Hepatocyte (in vitro differentiated cells): ENCODE results near the gene CPNE2. TPM values are rescaled to one million over a fixed set of nuclear protein-coding genes. Genes with fewer than 3 reads are reported as not detected.

Source experiments
- DNase-seq: peaks from one replicate; pipeline ENCODE4 v3.0.0-alpha.2; 2016; ENCODE audit warnings: low spot score
- H2AFZ ChIP-seq: fragments of 200-600 bp; sonication (generic); 2 replicates; pipeline ENCODE4 v1.6.0; 2016; ENCODE audit warnings: antibody characterized with exemption, mild to moderate bottlenecking
- H3K27ac ChIP-seq: fragments of 200-600 bp; sonication (generic); 2 replicates; pipeline ENCODE4 v1.5.1; 2016; ENCODE audit warnings: mild to moderate bottlenecking
- H3K27me3 ChIP-seq: fragments of 200-600 bp; sonication (generic); 2 replicates; pipeline ENCODE4 v1.6.1; 2016
- H3K36me3 ChIP-seq: fragments of 200-600 bp; sonication (generic); replicated peaks from 2 replicates; pipeline ENCODE4 v1.5.1; 2016; ENCODE audit warnings: low read depth; ENCODE audit not compliant: insufficient read depth
- H3K4me1 ChIP-seq: fragments of 200-600 bp; sonication (generic); 2 replicates; pipeline ENCODE4 v1.5.1; 2016; ENCODE audit warnings: mild to moderate bottlenecking, moderate library complexity; ENCODE audit not compliant: insufficient read depth
- H3K4me2 ChIP-seq: fragments of 200-600 bp; sonication (generic); 2 replicates; pipeline ENCODE4 v1.6.0; 2016
- H3K4me3 ChIP-seq: fragments of 200-600 bp; sonication (generic); 2 replicates; pipeline ENCODE4 v1.5.1; 2016; ENCODE audit warnings: mild to moderate bottlenecking
- H3K79me2 ChIP-seq: fragments of 200-600 bp; sonication (generic); 2 replicates; pipeline ENCODE4 v1.6.0; 2017; ENCODE audit warnings: mild to moderate bottlenecking
- H3K9me2 ChIP-seq: fragments of 200-600 bp; sonication (generic); replicated peaks from 2 replicates; pipeline ENCODE4 v1.6.0; 2017; ENCODE audit warnings: mild to moderate bottlenecking; ENCODE audit not compliant: insufficient read depth
- H3K9me3 ChIP-seq: fragments of 200-600 bp; sonication (generic); 2 replicates; pipeline ENCODE4 v1.5.1; 2016; ENCODE audit warnings: low read depth, mild to moderate bottlenecking
- H4K20me1 ChIP-seq: fragments of 200-600 bp; sonication (generic); 2 replicates; pipeline ENCODE4 v1.6.0; 2016; ENCODE audit warnings: mild to moderate bottlenecking; ENCODE audit not compliant: insufficient read depth, poor library complexity, severe bottlenecking
- EZH2 ChIP-seq: fragments of 200-600 bp; sonication (generic); IDR thresholded peaks from 2 replicates; pipeline ENCODE4 v1.6.1; 2016; ENCODE audit warnings: antibody characterized with exemption, mild to moderate bottlenecking, borderline replicate concordance
- EZH2phosphoT487 ChIP-seq: fragments of 200-600 bp; sonication (generic); IDR thresholded peaks from one replicate; pipeline ENCODE4 v1.6.1; 2018; ENCODE audit warnings: antibody characterized with exemption, mild to moderate bottlenecking, low read depth, moderate library complexity; ENCODE audit not compliant: unreplicated experiment, severe bottlenecking
- WGBS: methylation state at CpG from one replicate; pipeline ENCODE4 v1.1.6; 2016; ENCODE audit warnings: low lambda C conversion rate; ENCODE audit errors: missing lambda C conversion rate; 5-methylcytosine and 5-hydroxymethylcytosine counted together
- polyA plus RNA-seq: library from polyadenylated mRNA; unstranded; fragments of >200 nt; fragmentation: Nextera tagmentation; extraction: Ambion mirVana; gene quantifications from 2 replicates; pipeline ENCODE4 v1.2.1, GENCODE V29; 2016
- total RNA-seq: library from RNA; depleted of rRNA; stranded (reverse); fragments of >200 nt; gene quantifications from 2 replicates; pipeline ENCODE4 v1.2.3, GENCODE V29; 2014
- TF ChIP-seq, protein P1 (sequence below): fragments of 200-600 bp; sonication (generic); IDR thresholded peaks from 2 replicates; pipeline ENCODE4 v1.5.1; 2016; ENCODE audit warnings: antibody characterized with exemption, mild to moderate bottlenecking; ENCODE audit not compliant: poor library complexity

Gene CPNE2
- total and polyA plus RNA-seq, 2 experiments from 2014 or later: 15.6 to 22.3 TPM

DNA sequence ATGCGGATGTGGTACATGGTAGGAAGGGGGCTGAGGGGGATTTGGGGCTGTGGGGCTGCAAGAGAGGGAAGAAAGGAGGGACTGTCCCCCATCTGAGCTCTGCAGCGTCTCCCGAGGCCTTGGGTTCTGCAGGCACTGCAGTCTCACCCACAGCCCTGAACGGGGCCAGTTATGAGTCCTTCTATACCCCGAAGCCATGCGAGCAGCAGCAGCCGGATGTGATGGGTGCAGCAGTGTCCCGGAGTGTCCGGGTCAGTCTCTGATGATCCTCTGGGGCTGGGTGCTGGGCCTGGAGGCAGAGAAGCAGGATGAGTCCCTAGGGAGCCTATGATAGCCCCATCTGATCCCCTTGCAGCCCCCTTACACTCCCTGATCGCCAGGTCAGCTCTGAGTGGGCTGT lies 41.5 kb downstream of the CPNE2 start:
- no peak for DNase-seq
- H3K9me2 ChIP-seq: no peaks in the 10 kb centered on the region
- no peak overlapping the region for H3K4me3 ChIP-seq
- no peak overlapping the region for H2AFZ ChIP-seq
- no peaks in the 10 kb centered on the region for H3K4me1 ChIP-seq
- no peaks in the 10 kb centered on the region for H3K36me3 ChIP-seq
- H3K27ac ChIP-seq: no peak overlapping the region
- H3K9me3 ChIP-seq: no peaks in the 10 kb centered on the region
- TF ChIP-seq EZH2 (no peak), EZH2phosphoT487 (no peak)
- 88% methylated on average over 5 of the region's 10 CpGs for WGBS
- no peaks in the 10 kb centered on the region for H4K20me1 ChIP-seq
- no peak overlapping the region for H3K4me2 ChIP-seq
- H3K27me3 ChIP-seq: no peaks in the 10 kb centered on the region
- H3K79me2 ChIP-seq: no peaks in the 10 kb centered on the region

DNA sequence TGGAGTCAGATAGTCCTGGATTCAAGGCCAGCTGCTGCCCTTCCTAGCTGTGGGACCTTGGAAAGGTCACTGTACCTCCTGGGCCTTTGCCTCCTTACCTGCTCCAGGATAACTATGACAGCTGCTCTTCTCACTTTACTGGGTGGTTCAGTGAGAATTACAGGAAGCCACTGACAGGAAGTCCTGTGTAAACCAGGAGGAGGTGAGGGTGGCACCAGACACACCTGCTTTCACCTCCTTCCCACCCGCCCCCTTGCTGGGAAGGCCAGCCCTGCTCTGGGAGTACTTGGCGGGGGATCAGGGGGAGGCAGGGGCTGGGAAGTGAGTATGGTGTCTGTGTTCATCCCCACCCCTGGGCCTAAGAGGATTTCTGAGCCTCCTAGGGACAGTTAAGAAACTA lies 42.6 kb downstream of the CPNE2 start:
- Histone ChIP-seq H3K9me3 (no peaks in the 10 kb centered on the region), H3K4me1 (no peaks in the 10 kb centered on the region), H3K9me2 (no peaks in the 10 kb centered on the region), H3K4me3 (no peak overlapping the region), H3K4me2 (no peak overlapping the region), H3K79me2 (no peaks in the 10 kb centered on the region), H3K36me3 (no peaks in the 10 kb centered on the region), H4K20me1 (no peaks in the 10 kb centered on the region), H3K27ac (no peak overlapping the region), H2AFZ (no peak overlapping the region), H3K27me3 (no peaks in the 10 kb centered on the region)
- TF ChIP-seq, protein P1, sequence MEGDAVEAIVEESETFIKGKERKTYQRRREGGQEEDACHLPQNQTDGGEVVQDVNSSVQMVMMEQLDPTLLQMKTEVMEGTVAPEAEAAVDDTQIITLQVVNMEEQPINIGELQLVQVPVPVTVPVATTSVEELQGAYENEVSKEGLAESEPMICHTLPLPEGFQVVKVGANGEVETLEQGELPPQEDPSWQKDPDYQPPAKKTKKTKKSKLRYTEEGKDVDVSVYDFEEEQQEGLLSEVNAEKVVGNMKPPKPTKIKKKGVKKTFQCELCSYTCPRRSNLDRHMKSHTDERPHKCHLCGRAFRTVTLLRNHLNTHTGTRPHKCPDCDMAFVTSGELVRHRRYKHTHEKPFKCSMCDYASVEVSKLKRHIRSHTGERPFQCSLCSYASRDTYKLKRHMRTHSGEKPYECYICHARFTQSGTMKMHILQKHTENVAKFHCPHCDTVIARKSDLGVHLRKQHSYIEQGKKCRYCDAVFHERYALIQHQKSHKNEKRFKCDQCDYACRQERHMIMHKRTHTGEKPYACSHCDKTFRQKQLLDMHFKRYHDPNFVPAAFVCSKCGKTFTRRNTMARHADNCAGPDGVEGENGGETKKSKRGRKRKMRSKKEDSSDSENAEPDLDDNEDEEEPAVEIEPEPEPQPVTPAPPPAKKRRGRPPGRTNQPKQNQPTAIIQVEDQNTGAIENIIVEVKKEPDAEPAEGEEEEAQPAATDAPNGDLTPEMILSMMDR: no peak
- TF ChIP-seq EZH2: no peak
- TF ChIP-seq EZH2phosphoT487: no peak
- no peak for DNase-seq
- 100% methylated on average over 2 of the region's 2 CpGs for WGBS

DNA sequence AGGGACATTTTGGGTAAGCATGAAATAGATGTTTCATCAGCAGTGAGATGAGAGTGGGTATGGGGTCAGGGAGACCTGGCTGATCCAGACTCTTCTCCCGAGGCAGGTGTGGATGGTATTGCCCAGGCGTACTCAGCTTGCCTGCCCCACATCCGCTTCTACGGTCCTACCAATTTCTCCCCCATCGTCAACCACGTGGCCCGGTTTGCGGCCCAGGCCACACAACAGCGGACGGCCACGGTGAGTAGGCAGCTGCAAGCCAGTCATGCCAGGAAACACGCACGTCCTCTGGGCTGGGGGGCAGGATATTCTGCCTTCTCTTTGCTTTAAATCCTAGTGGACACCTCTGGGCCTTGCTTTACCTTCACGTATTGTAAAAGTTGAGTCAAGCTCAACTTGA lies 44.7 kb downstream of the CPNE2 start:
- TF ChIP-seq EZH2phosphoT487 (no peak), EZH2 (no peak)
- TF ChIP-seq, protein P1: no peak
- no peak overlapping the region for H2AFZ ChIP-seq
- H3K4me1 ChIP-seq: peaks cover 1% of the 10 kb centered on the region
- no peaks in the 10 kb centered on the region for H3K27me3 ChIP-seq
- no peaks in the 10 kb centered on the region for H3K9me3 ChIP-seq
- WGBS: 92% methylated on average over 14 of the region's 14 CpGs
- H3K4me2 ChIP-seq: no peak overlapping the region
- no peak overlapping the region for H3K4me3 ChIP-seq
- no peaks in the 10 kb centered on the region for H4K20me1 ChIP-seq
- H3K27ac ChIP-seq: no peak overlapping the region
- no peaks in the 10 kb centered on the region for H3K79me2 ChIP-seq
- DNase-seq: no peak
- H3K9me2 ChIP-seq: no peaks in the 10 kb centered on the region
- no peaks in the 10 kb centered on the region for H3K36me3 ChIP-seq

DNA sequence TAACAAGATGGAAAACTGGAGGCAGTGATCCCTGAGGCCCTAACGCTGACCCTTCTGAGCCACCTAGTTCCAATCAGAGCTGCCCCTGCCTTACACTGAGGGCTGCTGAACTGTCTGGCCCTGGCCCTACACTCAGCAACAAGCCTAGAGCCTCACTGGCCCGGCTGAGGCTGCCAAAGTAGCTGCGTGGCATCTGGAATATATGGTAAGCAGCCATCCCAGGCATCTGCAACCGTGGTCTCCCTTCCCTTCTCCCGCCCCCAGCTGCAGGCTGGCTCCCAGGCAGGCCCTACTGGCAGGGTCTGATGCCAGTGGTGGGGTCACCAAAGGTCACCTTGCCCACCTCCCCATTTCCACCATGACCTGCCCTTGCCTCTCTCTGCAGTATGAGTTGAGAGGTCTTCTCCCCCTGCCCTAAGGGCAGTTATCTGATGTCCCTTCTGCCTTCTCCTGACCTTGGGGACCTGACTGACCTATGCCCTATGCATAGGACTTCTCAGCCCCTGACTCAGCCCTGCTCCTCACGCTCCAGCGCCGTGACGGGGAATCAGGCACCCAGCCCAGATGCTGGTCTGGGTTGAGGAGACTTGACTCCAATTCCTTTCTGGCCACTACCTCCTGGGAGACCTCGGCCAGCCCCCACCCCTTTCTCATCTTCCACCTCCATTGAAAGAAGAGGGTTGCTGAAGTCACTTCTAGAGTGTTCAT lies 45.3 kb downstream of the CPNE2 start:
- no peaks in the 10 kb centered on the region for H4K20me1 ChIP-seq
- no peak overlapping the region for H2AFZ ChIP-seq
- no peaks in the 10 kb centered on the region for H3K9me2 ChIP-seq
- DNase-seq: no peak
- no peak overlapping the region for H3K27ac ChIP-seq
- H3K9me3 ChIP-seq: no peaks in the 10 kb centered on the region
- no peaks in the 10 kb centered on the region for H3K79me2 ChIP-seq
- H3K4me1 ChIP-seq: peaks cover 2% of the 10 kb centered on the region
- 91% methylated on average over 10 of the region's 10 CpGs for whole genome bisulfite sequencing
- H3K4me3 ChIP-seq: no peak overlapping the region
- no peak overlapping the region for H3K4me2 ChIP-seq
- TF ChIP-seq EZH2 (no peak), EZH2phosphoT487 (no peak)
- TF ChIP-seq, protein P1: no peak
- no peaks in the 10 kb centered on the region for H3K27me3 ChIP-seq
- H3K36me3 ChIP-seq: no peaks in the 10 kb centered on the region
